TTC549 (cell line): ENCODE data around the gene CCDC7.
"Not testable (repeated sequence)": the region's sequence is repeated elsewhere in the genome, so short reads cannot be mapped to it uniquely, and the experiment has no call there.

Experiments
- FAIRE-seq: peaks from 2 replicates; lab custom pipeline; 2012; peaks lifted over from hg19 to GRCh38; lab: Jason Lieb, UNC

The CCDC7 gene

GRCh38 chr10:32454148-32454547 lies 8.2 kb downstream of the CCDC7 start:
- FAIRE-seq = no peak

GRCh38 chr10:32459051-32459698 lies 13.2 kb downstream of the CCDC7 start:
- no peak for FAIRE-seq

GRCh38 chr10:32461203-32461602 lies 15.3 kb downstream of the CCDC7 start:
- no peak for FAIRE-seq

GRCh38 chr10:32471232-32471631 lies 25.3 kb downstream of the CCDC7 start:
- no peak for FAIRE-seq

GRCh38 chr10:32477499-32477898 lies 31.6 kb downstream of the CCDC7 start:
- no peak for FAIRE-seq

GRCh38 chr10:32481606-32482005 lies 35.7 kb downstream of the CCDC7 start:
- no peak for FAIRE-seq

- FAIRE-seq = not testable (repeated sequence)
These were observed 37.1 kb downstream of the CCDC7 start for GRCh38 chr10:32483019-32483502.

- not testable (repeated sequence) for FAIRE-seq
These were observed 42.1 kb downstream of the CCDC7 start for GRCh38 chr10:32488038-32488437.

DNA sequence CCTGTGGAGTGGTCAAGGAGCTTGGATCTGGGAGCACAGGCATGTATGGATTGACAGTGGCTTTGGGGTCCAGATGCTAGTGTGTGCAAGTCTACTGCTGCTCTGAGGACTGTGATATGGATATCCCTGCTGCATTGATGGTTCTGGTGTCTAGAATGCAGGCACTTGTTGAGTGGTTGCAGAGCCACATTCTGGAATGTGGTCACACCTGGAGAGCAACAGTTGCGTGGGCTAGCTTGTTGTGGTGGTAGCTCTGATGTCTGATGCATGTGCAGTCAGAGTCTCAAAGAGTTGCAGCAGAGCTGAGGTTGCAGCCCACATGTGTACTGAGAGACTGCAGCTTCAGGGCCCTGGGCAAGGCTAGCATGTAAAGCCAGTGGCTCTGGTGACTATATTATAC lies 43.2 kb downstream of the CCDC7 start:
- FAIRE-seq = no peak

GRCh38 chr10:32489901-32490300 lies 44.0 kb downstream of the CCDC7 start:
- FAIRE-seq = no peak

DNA sequence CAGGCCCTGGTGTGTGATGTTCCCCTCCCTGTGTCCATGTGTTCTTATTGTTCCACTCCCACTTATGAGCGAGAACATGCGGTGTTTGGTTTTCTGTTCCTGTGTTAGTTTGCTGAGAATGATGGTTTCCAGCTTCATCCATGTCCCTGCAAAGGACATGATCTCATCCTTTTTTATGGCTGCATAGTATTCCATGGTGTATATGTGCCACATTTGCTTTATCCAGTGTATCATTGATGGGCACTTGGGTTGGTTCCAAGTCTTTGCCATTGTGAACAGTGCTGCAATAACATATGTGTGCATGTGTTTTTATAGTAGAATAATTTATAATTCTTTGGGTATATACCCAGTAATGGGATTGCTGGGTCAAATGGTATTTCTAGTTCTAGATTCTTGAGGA lies 48.6 kb downstream of the CCDC7 start:
- not testable (repeated sequence) for FAIRE-seq

DNA sequence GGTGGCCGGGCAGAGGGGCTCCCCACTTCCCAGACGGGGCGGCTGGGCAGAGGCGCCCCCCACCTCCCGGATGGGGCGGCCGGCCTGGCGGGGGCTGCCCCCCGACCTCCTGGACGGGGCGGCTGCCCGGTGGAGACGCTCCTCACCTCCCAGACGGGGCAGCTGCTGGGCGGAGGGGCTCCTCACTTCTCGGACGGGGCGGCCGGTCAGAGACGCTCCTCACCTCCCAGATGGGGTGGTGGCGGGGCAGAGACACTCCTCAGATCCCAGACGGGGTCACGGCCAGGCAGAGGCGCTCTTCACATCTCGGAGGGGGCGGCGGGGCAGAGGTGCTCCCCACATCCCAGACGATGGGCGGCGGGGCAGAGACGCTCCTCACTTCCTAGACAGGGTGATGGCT lies 54.2 kb downstream of the CCDC7 start:
- FAIRE-seq = not testable (repeated sequence)

DNA sequence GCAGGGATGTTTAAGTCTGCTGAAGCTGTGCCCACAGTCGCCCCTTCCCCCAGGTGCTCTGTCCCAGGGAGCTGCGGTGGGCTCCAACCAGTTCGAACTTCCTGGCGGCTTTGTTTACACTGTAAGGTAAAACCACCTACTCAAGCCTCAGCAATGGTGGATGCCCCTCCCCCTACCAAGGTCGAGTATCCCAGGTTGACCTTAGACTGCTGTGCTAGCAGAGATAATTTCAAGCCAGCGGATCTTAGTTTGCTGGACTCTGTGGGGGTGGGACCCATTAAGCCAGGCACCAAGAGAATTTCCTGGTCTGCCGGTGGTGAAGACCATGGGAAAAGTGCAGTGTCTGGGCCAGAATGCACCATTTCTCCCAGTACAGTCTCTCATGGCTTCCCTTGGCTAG lies 56.0 kb downstream of the CCDC7 start:
- FAIRE-seq = no peak

- not testable (repeated sequence) for FAIRE-seq
These were observed 60.0 kb downstream of the CCDC7 start for GRCh38 chr10:32505762-32506420.

- no peak for FAIRE-seq
These were observed 65.7 kb downstream of the CCDC7 start for GRCh38 chr10:32511599-32511998.

DNA sequence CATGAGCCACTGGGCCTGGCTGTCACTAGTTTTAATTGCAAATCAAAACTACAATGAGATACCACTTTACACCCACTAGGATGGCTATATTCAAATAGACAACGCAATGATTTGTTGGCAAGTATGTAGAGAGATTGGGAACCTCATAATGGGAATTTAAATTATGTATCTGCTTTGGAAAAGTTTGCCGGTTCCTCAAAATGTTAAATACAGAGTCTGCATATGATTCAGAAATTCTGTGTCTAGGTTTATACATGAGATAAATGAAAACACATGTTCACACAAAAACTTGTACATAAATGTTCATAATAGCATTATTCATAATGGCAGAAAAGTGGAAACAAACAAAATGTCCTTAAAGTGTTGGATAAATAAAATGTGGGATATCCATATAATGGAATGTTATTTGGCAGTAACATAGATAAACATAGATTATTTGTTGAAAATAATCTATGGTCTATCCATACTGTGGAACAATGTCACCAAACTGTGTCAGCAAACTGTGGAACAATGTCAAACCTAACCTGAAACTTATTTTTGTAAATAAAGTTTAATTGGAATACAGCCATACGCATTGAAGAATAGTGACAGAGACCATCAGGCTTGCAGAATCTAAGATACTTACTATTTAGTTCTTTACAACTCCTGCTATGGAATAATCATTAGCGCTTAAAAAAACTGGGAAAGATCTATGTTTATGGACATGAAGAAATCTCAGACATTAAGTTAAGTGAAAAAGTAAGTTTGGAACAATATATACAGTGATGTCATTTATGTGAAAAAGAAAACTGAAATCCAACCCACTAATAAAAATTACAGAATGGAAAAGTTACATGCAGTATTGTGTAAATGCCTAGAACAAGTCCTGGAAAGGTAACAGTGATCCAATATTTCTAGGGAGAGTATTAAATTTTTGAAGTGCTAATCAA lies 70.9 kb downstream of the CCDC7 start:
- FAIRE-seq = no peak

DNA sequence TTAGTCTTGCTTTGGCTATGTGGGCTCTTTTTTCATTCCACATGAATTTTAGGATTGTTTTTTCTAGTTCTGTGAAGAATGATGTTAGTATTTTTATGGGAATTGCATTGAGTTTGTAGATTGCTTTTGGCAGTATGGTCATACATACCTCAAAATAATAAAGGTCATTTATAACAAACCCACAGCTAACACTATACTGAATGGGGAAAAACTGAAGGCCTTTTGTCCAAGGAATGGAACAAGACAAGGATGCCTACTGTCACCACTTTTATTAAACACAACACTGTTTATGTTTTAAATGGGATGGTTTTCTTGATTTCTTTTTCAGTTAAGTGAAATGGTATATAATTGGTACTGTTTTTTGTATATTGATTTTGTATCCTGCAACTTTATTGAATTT lies 84.3 kb downstream of the CCDC7 start:
- no peak for FAIRE-seq

- FAIRE-seq = no peak
These were observed 92.3 kb downstream of the CCDC7 start for GRCh38 chr10:32538256-32538655.

DNA sequence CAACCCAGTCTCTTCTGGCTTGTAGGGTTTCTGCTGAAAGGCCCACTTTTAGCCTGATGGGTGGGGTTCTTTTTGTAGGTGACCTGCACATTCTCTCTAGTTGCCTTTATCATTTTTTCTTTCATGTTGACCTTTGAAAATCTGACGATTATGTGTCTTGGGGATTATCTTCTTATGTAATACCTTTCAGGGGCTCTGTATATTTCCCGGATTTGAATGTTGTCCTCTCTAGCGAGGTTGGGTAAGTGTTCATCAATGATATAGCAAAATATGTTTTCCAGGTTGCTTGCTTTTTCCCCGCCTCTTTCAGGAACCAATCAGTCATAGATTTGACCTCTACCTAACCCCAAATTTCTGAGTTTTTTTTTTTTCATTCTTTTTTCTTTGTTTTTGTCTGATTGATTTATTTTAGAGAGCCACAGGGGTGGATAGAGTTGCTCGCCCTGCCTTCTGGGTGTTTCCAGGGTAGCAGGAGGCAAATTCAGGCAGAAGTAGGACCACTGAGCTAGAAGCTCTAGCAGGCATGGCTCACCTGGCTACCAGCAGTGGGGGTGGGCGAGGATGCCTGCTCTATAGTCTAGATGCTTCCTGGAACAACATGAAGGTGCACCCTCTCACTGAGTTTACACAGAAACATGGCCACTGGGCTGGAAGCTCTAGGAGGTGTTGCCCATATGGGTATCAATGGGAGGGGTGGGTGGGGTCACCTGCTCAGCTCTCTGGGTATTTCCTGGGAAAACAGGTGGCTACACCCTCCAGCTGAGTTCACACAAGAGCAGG lies 94.9 kb downstream of the CCDC7 start:
- FAIRE-seq = no peak

GRCh38 chr10:32548208-32548607 lies 102.3 kb downstream of the CCDC7 start:
- FAIRE-seq = no peak

DNA sequence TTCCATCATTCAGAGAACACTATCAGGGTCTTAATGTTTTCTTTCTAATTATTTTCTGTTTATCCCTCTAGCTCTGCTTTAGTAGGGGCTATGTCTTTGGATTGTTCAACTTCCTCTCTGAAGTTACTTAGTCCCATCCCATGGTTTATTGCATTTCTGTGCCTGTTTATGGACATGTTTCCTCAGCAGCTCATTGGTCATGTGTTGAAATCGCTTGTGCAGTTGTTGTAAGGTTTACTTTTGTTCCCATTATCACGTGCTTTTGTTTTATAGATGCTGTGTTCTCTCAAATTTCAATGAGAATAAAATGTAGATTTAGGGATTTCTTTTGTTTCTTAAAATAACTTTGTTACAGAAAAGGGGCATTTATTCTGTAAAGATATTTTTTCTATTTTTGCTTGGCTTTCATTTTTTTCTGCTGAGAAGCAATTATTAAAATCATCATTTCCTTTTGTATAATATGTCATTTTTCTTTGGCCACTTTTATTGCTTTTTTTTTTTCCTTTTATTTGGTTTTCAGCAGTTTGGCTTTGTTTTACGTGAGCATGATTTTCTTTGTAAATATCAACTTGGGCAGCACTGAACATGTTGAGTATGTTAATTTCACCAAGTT lies 110.9 kb downstream of the CCDC7 start:
- FAIRE-seq = no peak

GRCh38 chr10:32562695-32563094 lies 116.8 kb downstream of the CCDC7 start:
- FAIRE-seq = not testable (repeated sequence)
